ENCODE results near the gene HACL1.

GRCh38 chr3:15525790-15526189 lies 75.6 kb downstream of the HACL1 start:
- TF ChIP-seq POLR2A (IDR thresholded peaks at IDR 0.05; ENCODE audit: low read length): no peak
- no peak for TF ChIP-seq GATA1 (IDR thresholded peaks at IDR 0.05; ENCODE audit: low read depth, low read length)

Data from erythroblast (primary cell).